Stromal cell of bone marrow (primary cell): Measurements from ENCODE around the gene CEACAM7.
"Not testable (repeated sequence)": the region's sequence is repeated elsewhere in the genome, so short reads cannot be mapped to it uniquely, and the experiment has no call there.

Experiments
- DNase-seq: peaks from one replicate; pipeline ENCODE4 v3.0.0-alpha.2; 2012; ENCODE audit warnings: low read depth

CEACAM7 gene

DNA sequence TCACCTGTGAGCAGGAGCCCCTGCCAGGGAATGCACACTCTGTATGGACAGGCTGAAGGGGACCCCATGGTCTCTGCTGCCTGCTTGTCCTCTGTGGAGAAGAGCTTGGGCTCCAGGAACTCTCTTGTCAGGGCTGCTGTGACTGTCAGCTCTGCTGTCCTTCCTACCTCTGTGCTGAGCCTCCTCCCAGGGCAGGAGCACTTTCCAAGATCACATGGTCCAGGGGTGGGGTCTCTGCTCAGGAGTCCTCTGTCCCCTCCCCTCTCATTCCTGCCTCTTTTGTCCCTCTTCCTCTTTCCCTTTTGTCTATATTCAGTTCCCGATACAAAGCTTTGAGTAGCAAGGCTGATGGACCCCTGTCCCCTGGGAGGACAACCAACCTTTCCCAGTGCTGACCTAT lies at the start of gene CEACAM7:
CEACAM7 (minus strand) TSS at position 173 of the 400 bp plus-strand sequence; CDS start at position 68, 105 bp downstream.
- no peak for DNase-seq

DNA sequence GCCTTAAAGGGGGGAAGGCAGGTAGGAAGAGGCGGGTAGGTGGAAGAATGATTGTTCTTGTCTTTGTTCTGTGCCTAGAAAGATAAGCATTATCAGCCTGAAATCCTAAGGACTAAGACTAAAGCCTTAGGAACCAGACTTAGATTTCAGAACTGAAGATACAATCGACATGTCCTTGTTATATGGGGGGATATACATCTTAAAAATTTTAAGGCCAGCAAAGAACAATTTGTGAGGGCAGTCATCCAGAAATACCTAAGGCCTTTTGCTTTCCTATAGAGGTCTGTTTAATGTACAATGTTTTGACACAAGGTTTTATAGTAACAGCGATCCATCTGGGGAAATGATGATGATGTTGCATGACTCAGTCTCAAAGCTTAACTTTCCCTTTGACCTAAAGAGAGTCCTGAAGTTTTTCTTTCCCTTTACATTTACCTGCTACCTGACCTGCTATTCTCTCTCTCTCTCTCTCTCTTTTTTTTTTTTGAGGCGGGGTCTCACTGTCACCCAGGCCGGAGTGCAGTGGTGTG lies 47.1 kb upstream of the CEACAM7 start:
- DNase-seq, result no peak

DNA sequence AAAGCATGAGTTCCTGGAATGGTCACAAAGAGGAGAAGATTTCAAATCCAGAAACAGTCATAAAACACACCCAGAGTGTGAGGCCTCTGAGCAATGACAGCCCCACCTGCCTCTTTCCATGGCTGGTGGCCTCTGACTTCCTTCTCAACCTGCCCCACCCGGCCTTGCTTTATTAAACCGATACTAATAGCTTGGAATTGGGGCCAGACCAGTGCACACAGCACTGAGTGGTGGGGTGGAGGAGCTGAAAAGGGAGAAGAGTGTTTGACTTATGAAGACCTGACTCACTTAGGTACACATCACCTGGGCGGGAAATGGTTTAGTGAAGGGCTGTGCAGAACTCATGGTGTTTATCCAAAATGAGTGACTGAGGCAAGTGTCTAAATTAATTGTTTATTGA lies 46.5 kb upstream of the CEACAM7 start:
- no peak for DNase-seq

- no peak for DNase-seq
Observed at GRCh38 chr19:41734156-41734555, 46.1 kb upstream of the CEACAM7 start.

GRCh38 chr19:41726493-41726892 lies 38.4 kb upstream of the CEACAM7 start:
- no peak for DNase-seq

GRCh38 chr19:41720103-41720502 lies 32.0 kb upstream of the CEACAM7 start:
- DNase-seq, result no peak

GRCh38 chr19:41718761-41719160 lies 30.7 kb upstream of the CEACAM7 start:
- no peak for DNase-seq

- DNase-seq, result no peak
Observed at GRCh38 chr19:41714598-41714997, 26.5 kb upstream of the CEACAM7 start.

- no peak for DNase-seq
Observed at GRCh38 chr19:41711376-41712261, 23.5 kb upstream of the CEACAM7 start.

GRCh38 chr19:41709951-41710645 lies 22.0 kb upstream of the CEACAM7 start:
- DNase-seq, result no peak

- not testable (repeated sequence) for DNase-seq
Observed at GRCh38 chr19:41709516-41709915, 21.4 kb upstream of the CEACAM7 start.

DNA sequence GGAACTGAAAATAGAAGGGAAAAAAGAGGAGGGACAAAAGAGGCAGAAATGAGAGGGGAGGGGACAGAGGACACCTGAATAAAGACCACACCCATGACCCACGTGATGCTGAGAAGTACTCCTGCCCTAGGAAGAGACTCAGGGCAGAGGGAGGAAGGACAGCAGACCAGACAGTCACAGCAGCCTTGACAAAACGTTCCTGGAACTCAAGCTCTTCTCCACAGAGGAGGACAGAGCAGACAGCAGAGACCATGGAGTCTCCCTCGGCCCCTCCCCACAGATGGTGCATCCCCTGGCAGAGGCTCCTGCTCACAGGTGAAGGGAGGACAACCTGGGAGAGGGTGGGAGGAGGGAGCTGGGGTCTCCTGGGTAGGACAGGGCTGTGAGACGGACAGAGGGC lies 20.4 kb upstream of the CEACAM7 start, which contains the start of gene CEACAM5:
CEACAM5 (plus strand) TSS at position 146 of the 400 bp plus-strand sequence; CDS start at position 252, 106 bp downstream.
- no peak for DNase-seq

DNA sequence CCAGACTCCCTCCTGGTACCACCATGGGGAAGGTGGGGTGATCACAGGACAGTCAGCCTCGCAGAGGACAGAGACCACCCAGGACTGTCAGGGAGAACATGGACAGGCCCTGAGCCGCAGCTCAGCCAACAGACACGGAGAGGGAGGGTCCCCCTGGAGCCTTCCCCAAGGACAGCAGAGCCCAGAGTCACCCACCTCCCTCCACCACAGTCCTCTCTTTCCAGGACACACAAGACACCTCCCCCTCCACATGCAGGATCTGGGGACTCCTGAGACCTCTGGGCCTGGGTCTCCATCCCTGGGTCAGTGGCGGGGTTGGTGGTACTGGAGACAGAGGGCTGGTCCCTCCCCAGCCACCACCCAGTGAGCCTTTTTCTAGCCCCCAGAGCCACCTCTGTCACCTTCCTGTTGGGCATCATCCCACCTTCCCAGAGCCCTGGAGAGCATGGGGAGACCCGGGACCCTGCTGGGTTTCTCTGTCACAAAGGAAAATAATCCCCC lies 19.9 kb upstream of the CEACAM7 start:
- DNase-seq, result no peak

DNA sequence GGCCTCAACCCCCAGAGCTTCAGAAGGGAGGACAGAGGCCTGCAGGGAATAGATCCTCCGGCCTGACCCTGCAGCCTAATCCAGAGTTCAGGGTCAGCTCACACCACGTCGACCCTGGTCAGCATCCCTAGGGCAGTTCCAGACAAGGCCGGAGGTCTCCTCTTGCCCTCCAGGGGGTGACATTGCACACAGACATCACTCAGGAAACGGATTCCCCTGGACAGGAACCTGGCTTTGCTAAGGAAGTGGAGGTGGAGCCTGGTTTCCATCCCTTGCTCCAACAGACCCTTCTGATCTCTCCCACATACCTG lies 19.4 kb upstream of the CEACAM7 start:
- no peak for DNase-seq

DNA sequence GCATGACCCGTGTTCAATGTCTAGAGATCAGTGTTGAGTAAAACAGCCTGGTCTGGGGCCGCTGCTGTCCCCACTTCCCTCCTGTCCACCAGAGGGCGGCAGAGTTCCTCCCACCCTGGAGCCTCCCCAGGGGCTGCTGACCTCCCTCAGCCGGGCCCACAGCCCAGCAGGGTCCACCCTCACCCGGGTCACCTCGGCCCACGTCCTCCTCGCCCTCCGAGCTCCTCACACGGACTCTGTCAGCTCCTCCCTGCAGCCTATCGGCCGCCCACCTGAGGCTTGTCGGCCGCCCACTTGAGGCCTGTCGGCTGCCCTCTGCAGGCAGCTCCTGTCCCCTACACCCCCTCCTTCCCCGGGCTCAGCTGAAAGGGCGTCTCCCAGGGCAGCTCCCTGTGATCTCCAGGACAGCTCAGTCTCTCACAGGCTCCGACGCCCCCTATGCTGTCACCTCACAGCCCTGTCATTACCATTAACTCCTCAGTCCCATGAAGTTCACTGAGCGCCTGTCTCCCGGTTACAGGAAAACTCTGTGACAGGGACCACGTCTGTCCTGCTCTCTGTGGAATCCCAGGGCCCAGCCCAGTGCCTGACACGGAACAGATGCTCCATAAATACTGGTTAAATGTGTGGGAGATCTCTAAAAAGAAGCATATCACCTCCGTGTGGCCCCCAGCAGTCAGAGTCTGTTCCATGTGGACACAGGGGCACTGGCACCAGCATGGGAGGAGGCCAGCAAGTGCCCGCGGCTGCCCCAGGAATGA lies 18.9 kb upstream of the CEACAM7 start:
- DNase-seq, result no peak

- no peak for DNase-seq
Observed at GRCh38 chr19:41705393-41706174, 17.5 kb upstream of the CEACAM7 start.

GRCh38 chr19:41703602-41704293 lies 15.7 kb upstream of the CEACAM7 start:
- no peak for DNase-seq

DNA sequence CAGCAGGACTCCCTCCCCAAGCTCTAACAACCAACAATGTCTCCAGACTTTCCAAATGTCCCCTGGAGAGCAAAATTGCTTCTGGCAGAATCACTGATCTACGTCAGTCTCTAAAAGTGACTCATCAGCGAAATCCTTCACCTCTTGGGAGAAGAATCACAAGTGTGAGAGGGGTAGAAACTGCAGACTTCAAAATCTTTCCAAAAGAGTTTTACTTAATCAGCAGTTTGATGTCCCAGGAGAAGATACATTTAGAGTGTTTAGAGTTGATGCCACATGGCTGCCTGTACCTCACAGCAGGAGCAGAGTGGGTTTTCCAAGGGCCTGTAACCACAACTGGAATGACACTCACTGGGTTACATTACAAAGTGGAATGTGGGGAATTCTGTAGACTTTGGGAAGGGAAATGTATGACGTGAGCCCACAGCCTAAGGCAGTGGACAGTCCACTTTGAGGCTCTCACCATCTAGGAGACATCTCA lies 14.1 kb upstream of the CEACAM7 start:
- peak; percentile 25 for DNase-seq

DNA sequence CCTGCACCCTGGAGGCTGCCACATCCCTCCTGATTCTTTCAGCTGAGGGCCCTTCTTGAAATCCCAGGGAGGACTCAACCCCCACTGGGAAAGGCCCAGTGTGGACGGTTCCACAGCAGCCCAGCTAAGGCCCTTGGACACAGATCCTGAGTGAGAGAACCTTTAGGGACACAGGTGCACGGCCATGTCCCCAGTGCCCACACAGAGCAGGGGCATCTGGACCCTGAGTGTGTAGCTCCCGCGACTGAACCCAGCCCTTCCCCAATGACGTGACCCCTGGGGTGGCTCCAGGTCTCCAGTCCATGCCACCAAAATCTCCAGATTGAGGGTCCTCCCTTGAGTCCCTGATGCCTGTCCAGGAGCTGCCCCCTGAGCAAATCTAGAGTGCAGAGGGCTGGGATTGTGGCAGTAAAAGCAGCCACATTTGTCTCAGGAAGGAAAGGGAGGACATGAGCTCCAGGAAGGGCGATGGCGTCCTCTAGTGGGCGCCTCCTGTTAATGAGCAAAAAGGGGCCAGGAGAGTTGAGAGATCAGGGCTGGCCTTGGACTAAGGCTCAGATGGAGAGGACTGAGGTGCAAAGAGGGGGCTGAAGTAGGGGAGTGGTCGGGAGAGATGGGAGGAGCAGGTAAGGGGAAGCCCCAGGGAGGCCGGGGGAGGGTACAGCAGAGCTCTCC lies 13.5 kb upstream of the CEACAM7 start:
- no peak for DNase-seq
